Prostate gland (tissue), 2 donors: ENCODE results near the gene DPH3.

Source experiments
- POLR2A ChIP-seq: fragments of 450-650 bp; IDR thresholded peaks from one replicate; pipeline ENCODE4 v1.6.1; 2016; ENCODE audit warnings: antibody characterized with exemption, mild to moderate bottlenecking
- TF ChIP-seq, protein P1 (sequence below), 4 experiments: fragments of 200-600 bp in 2 of 4; fragments of 450-650 bp in 2 of 4; sonication (generic) in 2 of 4; IDR thresholded peaks; 1 replicate in 3 of 4; 2 replicates in 1 of 4; pipeline ENCODE4 v1.5.1; 2016 to 2019; ENCODE audit warnings: antibody characterized with exemption in 4 of 4, mild to moderate bottlenecking in 2 of 4, moderate library complexity in 2 of 4

DNA sequence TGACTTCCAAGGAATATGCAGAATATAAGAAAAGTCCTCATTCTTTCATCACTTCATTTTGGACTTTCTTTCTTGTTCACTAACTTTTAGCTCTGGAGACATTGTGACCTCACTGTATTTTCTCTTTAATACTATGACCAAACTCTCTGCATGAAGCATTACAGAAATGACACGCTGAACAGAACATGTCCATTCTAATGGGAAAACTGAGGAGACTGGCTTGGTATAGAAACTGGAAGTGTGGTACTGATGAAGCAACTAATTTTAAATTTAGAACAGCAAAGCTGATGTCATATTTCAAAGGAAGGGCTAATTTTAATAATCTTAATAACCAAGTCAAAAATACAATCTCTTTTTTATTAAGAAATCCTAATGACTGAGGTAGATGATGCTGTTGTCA is 4.7 kb downstream of the DPH3 start:
- TF ChIP-seq, protein P1, sequence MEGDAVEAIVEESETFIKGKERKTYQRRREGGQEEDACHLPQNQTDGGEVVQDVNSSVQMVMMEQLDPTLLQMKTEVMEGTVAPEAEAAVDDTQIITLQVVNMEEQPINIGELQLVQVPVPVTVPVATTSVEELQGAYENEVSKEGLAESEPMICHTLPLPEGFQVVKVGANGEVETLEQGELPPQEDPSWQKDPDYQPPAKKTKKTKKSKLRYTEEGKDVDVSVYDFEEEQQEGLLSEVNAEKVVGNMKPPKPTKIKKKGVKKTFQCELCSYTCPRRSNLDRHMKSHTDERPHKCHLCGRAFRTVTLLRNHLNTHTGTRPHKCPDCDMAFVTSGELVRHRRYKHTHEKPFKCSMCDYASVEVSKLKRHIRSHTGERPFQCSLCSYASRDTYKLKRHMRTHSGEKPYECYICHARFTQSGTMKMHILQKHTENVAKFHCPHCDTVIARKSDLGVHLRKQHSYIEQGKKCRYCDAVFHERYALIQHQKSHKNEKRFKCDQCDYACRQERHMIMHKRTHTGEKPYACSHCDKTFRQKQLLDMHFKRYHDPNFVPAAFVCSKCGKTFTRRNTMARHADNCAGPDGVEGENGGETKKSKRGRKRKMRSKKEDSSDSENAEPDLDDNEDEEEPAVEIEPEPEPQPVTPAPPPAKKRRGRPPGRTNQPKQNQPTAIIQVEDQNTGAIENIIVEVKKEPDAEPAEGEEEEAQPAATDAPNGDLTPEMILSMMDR (IDR thresholded peaks at IDR 0.05): no peak
- TF ChIP-seq POLR2A: no peak
